ENCODE results near the gene NUCKS1.
"Not testable (repeated sequence)": the region's sequence is repeated elsewhere in the genome, so short reads cannot be mapped to it uniquely, and the experiment has no call there.

NUCKS1 gene

DNA sequence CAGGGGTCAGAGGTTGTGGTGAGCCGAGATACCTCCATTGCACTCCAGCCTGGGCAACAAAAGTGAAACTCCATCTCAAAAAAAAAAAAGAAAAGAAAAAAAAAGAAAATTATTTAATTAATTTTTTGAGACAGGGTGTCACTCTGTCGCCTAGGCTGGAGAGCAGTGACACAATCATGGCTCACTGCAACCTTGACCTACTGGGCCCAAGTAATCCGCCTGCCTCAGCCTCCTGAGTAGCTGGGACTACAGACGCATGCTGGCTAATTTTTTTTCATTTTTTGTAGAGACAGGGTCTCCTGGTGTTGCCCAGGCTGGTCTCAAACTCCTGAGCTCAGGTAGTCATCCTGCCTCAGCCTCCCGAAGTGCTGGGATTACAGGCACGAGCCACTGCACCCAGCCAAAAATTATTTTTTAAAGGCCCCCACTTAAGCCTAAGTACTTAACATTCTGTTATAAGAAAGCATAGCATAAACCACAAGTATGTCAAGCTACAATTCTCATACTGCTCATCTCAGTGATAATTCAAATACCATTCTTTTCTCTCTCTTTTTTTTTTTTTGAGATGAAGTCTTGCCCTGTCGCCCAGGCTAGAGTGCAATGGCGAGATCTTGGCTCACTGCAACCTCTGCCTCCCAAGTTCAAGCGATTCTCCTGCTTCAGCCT lies 19.9 kb downstream of the NUCKS1 start:
- ATAC-seq (no peak), DNase-seq (no peak)

DNA sequence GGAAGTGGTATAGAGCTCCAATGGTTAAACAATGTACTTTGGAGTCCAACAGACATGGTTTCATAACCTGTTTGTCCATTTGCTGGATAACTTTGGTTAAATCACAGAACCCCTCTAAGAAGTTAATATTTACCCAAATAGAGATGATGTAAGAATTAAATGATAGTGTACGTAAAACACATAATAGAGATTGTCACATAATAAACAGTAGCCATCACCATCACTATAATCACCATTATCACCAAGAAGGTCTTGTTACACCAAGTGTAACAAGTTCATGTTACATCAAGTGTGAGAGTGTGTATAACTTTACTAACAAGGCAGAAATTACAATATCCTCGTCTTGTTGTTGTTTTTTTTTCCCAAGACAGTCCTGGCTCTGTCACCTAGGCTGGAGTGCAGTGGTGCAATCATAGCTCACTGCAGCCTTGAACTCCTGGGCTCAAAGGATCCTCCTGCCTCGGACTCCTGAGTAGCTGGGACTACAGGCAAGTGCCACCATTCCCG lies 23.3 kb downstream of the NUCKS1 start:
- DNase-seq = no peak
- ATAC-seq = no peak

DNA sequence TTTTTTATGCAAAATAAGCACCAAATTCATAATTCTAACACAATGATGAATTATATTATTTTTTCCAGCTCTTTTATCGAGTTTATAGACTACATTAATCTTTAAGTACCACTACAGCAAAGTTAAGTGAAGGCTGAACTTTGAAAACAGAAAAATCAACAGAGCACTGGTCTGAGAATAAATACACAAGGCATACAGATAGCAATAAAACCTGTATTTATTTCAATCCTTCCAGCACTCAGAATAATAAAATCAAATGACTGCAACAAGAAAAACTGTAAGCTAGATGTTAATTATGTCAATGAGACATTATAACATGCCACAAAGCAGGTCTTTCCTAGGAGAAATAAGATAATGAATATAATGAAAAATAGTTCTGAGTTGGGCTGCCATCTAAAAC lies 24.5 kb downstream of the NUCKS1 start:
- ATAC-seq = no peak
- no peak for DNase-seq

DNA sequence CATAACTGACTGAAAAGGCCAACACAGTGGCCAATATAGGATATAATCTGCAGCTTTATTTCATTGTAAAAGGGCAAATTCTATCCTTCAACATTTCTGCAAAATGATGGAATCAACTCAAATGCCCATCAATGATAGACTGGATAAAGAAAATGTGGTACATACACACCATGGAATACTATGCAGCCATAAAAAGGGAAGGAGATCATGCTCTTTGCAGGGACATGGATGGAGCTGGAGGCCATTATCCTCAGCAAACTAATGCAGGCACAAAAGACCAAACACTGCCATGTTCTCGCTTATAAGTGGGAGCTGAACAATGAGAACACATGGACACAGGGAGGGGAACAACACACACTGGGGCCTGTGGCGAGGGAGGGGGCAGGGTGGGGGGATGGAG lies 29.2 kb downstream of the NUCKS1 start:
- ATAC-seq, DNase-seq: not testable (repeated sequence)

DNA sequence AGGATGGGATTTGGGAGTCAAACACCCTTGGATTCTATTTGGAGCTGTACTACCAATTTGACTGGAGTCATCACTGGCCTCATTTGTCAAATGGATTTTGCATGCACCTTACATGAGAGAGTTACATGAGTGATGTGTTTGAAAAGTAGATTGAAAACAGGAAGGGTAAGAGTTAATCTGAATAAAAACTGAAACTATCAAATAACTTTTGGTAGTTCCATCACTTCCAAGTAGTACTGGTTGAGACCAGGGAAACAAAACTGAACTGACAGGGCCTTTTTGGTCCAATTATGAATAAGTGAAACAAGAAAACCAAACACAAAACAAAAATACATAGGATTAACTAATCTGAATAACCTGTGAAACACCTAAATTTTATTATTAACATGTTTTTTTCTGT lies 30.2 kb downstream of the NUCKS1 start:
- ATAC-seq = peak; percentile 23
- no peak for DNase-seq

- DNase-seq = no peak
- no peak for ATAC-seq
These were observed 31.0 kb downstream of the NUCKS1 start for GRCh38 chr1:205719015-205719414.

DNA sequence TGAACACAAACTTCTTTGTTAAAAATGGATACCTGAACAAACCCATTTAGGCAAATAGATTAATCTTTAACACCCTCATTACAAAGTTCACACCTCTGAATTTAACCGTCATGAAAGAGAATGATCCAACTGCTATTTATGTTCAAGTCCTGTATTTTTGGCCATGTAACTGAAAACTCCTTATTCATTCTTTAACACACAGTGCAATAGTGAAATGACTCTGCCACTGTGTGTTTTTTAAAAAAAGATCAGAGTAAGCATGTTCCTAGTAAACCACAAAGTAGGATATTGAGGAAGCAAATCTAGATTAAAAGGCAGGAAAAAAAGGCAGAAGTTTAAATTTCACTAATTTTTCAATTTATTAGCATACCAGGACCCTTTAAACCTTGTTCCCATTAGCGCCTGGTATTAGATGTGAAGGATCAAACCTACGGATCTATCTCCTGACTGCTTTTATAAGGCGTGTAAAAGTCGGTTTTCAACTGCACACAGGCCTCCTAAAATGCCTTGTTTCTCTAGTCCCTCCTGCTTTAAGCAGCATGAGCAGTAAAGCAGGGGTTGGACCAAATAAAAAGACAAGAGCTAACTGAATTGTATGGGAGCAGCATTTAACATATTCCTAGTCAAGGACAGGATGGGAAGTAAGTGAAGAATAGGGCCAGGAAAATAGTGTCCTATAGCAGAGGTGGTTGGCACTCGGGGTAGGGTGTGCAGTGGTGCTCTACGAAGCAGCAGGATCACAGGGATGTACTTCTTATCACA lies 33.4 kb downstream of the NUCKS1 start:
- ATAC-seq = no peak
- no peak for DNase-seq

DNA sequence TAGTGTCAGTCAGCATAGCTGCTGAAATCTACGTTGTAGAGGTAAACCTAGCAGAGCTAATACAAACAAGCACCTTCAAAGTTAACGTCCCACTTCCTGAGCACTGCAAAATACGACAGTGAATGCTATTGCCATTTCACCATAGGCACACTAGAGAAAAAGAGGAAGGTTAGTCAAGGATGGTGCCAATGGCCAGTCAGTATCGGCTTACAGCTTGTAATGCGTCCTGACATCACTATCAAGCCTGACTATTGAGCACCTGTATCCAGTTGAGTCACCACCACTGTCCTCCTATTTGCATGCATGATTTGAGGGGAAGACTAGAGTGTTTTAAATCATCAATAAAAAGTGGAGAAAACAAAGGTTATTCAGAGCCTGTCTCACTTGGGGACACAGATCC lies 34.4 kb downstream of the NUCKS1 start:
- ATAC-seq = no peak
- DNase-seq = no peak

GRCh38 chr1:205714906-205715246 lies 35.1 kb downstream of the NUCKS1 start:
- ATAC-seq (no peak), DNase-seq (no peak)

GRCh38 chr1:205714190-205714905 lies 35.6 kb downstream of the NUCKS1 start:
- no peak for ATAC-seq
- no peak for DNase-seq

DNA sequence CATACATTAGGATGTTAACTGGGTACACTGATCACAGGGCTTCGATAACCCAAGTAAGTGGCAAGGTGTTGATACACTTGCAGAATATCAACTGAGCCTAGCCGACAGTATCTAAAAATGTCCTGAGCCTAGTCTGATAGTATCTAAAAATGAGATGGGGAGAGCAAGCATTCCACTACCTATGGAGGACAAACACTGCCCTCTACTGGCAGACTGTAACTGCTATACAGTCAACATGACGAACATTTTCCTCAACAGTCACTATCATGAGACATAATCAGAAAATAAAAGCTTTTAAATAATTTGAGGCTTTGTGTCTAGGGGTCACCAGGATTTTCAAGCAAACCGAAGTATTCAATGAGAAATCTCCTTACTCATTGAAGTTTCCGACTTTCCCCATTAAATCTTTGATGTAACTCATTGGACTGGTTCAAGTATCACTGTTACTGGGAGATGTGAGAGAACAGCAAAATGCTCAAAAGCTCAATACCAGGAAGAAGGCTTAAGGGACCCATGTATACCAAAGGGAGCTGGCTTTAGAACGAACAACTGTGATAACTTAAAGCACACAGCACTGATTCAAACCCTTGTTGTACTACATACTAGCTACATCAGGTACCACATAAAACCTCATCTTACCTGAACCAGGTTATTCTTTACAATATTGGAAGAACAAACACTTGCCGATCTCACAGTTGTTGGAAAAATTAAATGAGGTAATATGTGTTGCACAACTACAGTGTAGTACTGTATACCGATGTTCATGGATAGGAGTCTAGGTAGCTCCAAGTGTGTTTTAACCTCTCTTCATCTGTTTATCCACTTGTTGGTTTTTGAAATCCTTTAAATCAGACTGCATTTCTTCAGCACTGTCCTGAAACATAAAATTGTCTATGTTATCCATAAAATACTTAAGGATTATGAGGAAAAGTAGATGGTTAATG lies 38.6 kb downstream of the NUCKS1 start:
- peak; percentile 93 for ATAC-seq
- DNase-seq = peak; percentile 70

- no peak for ATAC-seq
- DNase-seq = no peak
These were observed 39.5 kb downstream of the NUCKS1 start for GRCh38 chr1:205710201-205711062.

DNA sequence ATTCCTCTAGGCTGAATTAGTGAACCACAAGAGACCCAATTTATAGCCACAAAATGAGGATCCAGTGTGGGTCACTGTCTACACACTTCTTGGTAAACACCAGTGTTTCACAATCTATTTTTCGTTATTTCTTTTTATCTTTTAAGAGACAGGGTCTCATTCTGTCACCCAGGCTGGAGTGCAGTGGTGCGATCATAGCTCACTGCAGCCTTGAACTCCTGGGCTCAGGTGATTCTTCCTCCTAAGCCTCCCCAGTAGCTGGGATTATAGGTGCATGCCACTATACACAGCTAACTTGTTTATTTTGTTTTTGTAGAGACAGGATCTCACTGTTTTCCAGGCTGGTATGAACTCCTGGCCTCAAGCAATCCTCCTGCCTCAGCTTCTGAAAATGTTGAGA lies 40.3 kb downstream of the NUCKS1 start:
- DNase-seq = no peak
- no peak for ATAC-seq

- no peak for ATAC-seq
- no peak for DNase-seq
These were observed 41.0 kb downstream of the NUCKS1 start for GRCh38 chr1:205709059-205709398.

DNA sequence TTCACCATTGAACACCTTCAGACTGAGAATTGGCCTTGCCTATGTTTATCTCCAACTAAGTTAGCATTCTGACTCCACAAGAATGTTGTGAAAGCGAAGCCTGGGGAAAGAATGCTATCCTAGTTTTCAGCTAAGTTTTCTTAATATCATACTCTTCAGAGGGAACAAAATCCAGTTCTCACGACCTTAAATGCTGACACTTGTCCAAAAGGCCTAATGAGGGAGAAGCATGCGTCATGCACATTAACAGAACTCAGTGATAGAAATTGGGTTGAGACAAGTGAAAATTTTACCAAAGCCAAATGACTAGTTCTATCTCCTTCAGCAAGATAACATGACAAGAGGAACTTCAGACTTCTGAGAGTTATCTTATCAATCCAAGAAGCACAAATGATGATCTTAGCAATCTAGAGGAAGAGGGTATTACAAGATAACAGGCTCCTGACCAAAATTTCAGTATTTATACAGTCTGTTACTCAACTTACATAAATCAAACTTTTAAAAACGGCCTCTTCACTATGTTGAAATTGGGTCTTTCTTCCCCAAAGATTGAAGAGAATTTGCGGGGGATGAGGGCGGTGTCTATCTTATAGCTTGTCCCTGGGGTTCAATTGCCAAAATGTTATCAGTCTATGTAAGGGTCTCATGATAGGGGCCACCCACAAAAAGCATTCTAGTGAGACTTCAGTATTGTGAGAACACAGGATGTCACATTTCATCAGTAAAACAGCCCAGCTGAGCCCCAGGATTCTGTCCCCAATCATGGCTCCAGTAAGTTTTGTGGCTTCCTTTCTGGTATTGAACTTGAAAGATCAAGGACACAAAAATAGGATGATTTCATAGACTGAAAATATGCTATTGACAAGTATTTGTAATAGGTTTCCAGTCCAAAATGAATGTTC lies 43.1 kb downstream of the NUCKS1 start:
- DNase-seq (no peak), ATAC-seq (no peak)

DNA sequence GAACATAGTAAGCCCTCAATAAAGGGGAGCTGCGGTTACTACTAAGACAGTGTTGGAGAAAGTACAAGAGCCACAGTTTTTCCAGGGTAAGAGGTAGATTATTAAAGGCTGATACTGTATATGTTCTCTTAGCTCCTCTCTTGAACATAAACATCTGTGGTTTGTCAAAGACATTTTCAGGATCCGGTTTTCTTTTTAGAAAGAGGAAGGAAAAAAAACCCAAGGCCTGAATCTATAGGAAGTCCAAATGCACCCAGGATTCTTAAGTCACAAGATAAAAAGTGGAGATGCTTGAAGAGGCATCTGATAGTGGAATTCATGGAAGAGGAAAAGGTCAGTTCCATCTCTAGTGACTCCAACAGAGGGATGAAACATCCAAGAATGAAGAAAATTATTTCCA lies 45.1 kb downstream of the NUCKS1 start:
- no peak for DNase-seq
- no peak for ATAC-seq

GRCh38 chr1:205703072-205703471 lies 46.9 kb downstream of the NUCKS1 start:
- DNase-seq = no peak

DNA sequence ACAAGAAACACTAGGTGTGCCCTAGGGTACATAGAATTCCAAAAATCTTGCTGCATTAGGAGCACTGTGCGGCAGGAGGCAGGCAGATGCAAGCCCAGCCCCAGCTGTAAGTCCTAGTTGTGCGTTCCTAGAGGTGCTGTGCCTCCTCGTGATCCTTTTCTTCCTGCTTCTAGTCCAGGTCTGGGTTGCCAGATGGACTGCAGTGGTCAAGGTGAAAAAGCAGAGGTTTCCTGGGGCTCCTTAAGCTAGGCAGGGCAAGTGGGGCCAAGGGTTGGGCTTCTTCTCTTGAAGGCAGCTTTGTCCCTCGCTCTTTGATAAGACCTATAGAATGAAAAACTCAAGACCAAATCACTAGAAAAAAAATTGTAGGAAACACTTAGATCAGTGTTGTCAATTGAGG lies 48.1 kb downstream of the NUCKS1 start:
- no peak for DNase-seq
- no peak for ATAC-seq

More at GRCh38 chr1:205703072-205703471, 46.9 kb downstream of the NUCKS1 start:
- no peak for ATAC-seq

DNA sequence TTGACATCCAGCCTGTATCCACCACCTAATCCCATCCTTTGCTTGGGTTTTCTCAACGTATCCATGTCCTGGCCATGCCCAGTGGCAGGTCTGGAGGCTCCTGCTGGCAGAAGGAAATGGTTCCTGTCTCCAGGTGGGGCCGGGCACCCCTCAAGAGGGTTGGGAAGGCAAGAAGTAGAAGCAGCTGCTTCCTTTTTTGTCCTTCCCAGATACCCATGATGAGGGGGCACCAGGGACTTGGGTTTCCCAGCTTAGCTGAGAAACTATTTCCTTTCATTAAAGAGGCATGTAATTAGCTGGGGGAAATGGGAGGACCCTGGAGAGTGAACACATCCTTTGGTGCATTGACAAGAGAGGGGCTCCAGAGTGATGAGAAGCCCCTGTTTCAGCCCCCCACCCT lies 48.6 kb downstream of the NUCKS1 start:
- DNase-seq (no peak), ATAC-seq (no peak)

GRCh38 chr1:205700865-205701401 lies 49.0 kb downstream of the NUCKS1 start:
- DNase-seq (no peak), ATAC-seq (no peak)
